NCI-H2081 (cell line): ENCODE data around the gene CIRBP.

Experiments
- DNase-seq, 2 experiments: peaks; one replicate each; lab custom pipeline; 2025; lab: John Stamatoyannopoulos, UW

The CIRBP gene

GRCh38 chr19:1230783-1231489 lies 38.2 kb upstream of the CIRBP start:
- DNase-seq, result no peak

DNA sequence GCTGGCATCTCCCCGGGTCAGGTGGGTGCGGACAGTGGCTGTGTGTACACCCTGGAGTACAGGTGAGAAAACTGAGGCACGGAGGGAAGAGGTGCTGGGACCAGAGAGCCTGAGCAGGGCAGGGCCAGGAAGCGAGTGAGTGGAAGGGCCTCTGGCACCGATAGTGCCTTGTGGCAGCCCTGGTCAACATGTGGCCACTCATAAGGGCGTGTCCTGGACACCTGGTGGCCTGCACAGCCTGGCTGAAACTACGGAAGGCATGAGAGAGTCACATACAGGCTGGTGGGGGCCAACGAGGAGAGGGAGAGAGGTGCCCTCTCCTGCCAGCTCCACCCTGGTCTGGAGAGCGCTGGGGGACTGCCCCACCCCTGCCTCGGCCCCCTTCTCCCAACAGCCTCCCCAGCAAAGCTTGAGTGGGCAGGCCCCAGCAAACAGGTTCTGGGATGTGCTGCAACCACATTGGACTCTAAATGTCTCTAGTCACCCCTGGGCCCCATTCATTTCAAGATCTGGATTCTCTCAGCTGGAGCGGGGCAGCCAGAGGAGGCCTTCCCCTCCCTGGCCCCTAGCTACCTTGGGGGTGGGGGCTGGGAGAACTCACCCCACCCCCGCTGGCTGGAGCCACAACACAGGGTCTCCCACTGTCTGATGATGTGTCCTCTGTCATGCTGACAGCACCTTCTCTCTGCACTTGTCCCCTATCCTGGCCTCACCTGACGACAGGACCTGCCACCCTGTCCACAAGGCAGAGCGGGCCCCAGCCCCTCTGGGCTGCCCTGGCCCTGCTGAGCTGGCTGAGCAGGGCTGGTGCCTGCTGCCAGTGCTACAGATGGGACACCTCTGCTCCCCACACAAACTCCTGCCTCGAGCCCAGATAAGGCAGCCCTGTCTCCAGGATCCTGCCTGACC lies 37.1 kb upstream of the CIRBP start:
- DNase-seq, result no peak

DNA sequence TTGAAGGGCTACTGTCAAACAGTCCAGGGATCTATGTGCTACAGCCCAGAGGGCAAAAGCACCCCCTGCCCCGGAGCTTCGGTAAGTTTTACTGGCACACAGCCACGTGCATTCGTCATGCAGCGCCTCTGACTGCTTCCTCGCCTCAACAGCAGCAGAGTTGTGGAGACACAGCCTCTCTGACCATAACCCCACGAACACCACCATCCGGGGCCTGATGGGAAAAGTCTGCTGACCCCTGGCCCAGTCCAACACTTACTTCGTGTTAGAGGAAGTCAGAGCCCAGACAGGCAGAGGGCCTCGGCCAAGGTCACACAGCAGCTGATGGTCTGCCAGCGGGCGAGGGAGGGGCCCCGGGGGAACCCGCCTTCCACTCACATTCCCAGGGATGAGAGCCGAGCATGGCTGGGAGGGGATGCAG lies 36.5 kb upstream of the CIRBP start:
- DNase-seq, result no peak

- no peak for DNase-seq
Observed at GRCh38 chr19:1233115-1233667, 35.9 kb upstream of the CIRBP start.

GRCh38 chr19:1234051-1234954 lies 34.8 kb upstream of the CIRBP start:
- no peak for DNase-seq

DNA sequence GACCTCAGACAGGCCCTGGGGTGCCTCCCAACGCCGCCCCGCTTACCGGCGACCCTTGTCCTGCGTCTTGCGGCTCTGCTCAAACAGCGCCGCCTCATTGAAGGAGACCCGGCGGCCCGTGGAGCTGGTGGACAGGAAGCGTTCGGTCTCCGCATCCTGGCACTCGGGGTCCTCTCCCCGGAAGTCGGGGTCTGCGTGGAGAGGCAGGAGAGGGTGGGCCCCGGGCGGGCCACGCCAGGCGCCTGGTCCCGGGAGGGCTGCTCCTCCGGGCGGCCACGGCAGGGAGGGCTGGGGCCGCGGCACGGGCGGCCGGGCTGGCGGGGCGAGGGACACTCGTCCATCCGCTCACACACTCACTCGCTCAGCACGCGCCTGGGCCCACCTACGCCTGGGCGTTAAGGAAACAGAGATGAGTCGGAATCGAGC lies 34.2 kb upstream of the CIRBP start:
- DNase-seq, result no peak

- DNase-seq, result no peak
Observed at GRCh38 chr19:1235625-1236538, 33.2 kb upstream of the CIRBP start.

- no peak for DNase-seq
Observed at GRCh38 chr19:1236576-1236975, 32.6 kb upstream of the CIRBP start.

DNA sequence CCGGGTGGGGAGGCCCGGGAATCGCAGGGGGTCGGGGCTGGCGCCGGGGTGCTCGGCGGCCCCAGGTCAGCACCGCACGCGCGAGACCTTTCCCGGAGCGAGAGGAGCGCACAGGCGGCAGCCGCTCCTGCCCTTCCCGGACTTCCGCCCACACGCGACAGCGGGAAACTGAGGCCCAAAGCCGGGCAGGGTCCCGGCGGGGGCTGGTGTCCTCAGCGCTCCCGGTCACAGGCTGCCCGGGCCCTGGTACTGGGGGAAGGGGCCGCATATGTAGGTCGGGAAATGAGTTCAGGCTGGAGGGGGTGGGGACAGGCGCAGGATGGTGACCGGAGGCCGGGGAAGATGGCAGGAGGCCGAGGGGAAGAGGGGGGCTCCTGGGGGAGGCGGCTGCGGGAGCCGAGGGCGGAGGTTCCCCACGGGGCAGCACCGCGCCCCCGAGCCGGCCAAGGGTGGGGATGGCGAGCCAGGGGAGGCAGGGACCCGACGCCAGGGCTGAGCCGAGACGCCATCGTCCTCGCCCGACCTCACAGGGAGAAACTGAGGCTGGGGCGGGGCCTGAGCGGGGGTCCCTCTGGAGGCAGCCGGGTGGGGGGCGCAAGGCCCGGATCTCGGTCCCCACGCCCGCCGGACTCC lies 32.0 kb upstream of the CIRBP start:
- DNase-seq, result no peak

- DNase-seq, result peak in 1 of 2 experiments; percentile 38
Observed at GRCh38 chr19:1237754-1238368, 31.3 kb upstream of the CIRBP start, which contains the start of gene CBARP. CBARP (minus strand) TSS chr19:1238005; CDS start chr19:1236100, 1,905 bp downstream.

DNA sequence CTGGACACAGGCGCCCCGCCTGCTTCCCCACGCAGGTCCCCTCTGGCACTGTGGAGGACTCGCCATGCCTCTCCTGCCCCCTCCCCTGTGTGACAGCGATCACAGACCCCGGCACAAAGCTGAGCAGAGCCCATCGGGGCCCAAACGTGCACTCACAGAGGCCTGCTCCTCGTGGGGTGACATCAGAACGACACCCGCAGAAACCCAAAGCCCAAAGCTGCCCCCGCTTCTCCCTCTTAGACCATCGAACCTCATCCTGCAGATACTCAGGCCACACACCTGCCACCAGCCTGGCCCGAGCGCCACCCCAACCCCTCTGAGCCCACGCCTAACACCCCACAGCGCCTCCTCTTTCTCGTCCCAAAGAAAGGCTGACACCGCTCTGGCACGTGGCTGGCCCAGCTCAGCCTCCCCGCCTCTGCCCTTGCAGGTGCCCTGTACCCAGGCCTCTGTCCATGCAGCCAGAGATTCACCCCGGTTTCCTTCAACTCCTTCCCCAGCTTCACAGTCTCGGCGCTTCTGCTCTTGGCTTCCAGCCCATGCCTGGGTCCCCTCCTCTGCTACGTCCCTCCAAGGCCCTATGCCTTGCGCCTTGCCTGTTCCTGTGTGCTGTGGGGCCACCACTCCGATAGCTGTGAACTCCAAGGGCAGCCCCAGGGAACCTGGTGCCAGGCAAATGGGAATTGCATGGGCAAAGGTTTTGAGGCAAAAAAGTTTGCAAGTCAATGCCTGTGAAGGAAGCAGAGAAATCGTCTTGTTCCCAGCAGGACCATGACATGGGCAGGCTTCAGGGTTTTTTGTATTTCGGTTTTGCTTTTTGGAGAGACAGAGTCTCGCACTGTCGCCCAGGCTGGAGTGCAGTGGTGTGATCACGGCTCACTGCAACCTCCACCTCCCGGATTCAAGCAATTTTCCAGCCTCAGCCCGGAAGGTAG lies 30.5 kb upstream of the CIRBP start:
- DNase-seq, result no peak

DNA sequence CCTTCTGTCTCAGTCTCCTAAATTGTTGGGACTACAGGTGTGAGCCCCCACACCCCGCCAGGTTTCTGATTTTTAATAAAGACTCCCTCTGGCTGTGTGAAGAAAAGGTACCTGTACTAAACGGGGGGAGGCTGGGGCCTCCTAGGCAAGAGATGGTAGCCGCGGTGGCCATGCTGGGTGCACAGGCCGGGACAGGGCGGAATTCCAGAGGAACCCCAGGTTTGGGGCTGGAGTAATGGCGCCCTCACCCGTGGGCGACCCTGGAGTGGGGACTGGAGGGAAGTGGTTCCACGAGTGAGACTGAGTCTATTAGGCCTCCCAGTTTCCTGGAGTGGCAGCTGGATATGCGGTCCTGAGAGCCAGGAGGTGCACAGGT lies 29.7 kb upstream of the CIRBP start:
- no peak for DNase-seq

- peak; percentile 87 to 88 for DNase-seq
Observed at GRCh38 chr19:1239796-1240737, 29.1 kb upstream of the CIRBP start.

DNA sequence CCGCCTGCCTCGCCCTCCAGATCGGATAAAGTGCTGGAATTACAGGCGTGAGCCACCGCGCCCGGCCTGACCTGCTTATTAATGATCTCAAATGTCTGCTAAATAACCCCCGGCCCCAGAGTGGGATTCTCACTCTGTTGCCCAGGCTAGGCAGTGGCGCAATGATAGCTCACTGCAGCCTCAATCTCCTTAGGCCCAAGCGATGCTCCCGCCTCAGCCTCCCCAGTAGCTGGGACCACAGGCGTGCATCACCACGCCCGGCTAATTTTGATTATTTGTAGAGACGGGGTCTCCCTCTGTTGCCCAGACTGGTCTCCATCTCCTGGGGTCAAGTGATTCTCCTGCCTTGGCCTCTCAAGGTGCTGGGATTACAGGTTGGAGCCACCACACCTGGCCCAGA lies 28.2 kb upstream of the CIRBP start:
- no peak for DNase-seq

DNA sequence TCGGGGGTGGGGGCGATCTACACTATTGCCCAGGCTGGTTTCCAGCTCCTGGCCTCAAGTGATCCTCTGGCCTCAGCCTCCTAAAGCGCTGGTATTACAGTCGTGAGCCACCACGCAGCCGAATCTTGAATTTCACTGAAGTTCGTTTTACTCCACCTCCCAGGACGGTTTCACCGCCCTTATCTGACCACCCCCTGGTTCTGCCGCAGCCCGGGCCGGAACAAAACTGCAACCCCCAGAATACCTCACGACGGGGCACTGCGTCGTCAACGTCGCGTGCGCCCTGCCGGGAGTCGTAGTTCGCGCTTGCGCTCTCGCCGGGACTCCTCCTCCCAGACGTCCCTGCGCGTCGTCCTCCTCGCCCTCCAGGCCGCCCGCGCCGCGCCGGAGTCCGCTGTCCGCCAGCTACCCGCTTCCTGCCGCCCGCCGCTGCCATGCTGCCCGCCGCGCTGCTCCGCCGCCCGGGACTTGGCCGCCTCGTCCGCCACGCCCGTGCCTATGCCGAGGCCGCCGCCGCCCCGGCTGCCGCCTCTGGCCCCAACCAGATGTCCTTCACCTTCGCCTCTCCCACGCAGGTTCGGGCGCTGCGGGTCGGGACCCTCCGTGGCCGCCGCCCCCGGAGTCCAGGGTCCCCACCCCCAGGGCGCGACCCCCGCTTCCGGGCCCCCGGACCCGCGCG lies 27.6 kb upstream of the CIRBP start, which contains the start of gene ATP5F1D:
TSS of gene ATP5F1D (plus strand) at position 335 of the 679 bp plus-strand sequence. CDS start at position 435, 100 bp downstream.
- DNase-seq, result peak; percentile 93 to 94
